SK-N-SH (cell line): ENCODE results near the gene APBB2. TPM values are rescaled to one million over a fixed set of nuclear protein-coding genes. Genes with fewer than 3 reads are reported as not detected.

Experiments used
- CTCF ChIA-PET: fragments of 300-600, 350-600 bp; formaldehyde crosslinking; extraction: SDS; loops from one replicate; lab custom pipeline; 2021; lab: Yijun Ruan, JAX
- POLR2A ChIA-PET: fragments of 350-600 bp; sonication (Branson Sonifier 250); formaldehyde crosslinking; extraction: SDS; loops from one replicate; lab custom pipeline; 2020; ENCODE audit warnings: antibody characterized with exemption, inconsistent platforms; lab: Yijun Ruan, JAX
- DNase-seq: peaks from one replicate; pipeline ENCODE4 v3.0.0; 2012
- H2AFZ ChIP-seq: fragments of 200-600 bp; sonication (generic); 2 replicates; pipeline ENCODE4 v1.8.1; 2016; ENCODE audit warnings: antibody characterized with exemption, mild to moderate bottlenecking, low read depth
- H3F3A ChIP-seq: fragments of 200-600 bp; sonication (generic); replicated peaks from 2 replicates; pipeline ENCODE3; 2016; ENCODE audit warnings: antibody characterized with exemption, mild to moderate bottlenecking; ENCODE audit not compliant: insufficient read depth
- H3K27ac ChIP-seq, 2 experiments: fragments of 200-500 bp in 1 of 2; fragments of 200-600 bp in 1 of 2; sonication (Bioruptor generic) in 1 of 2; sonication (generic), shearing (Covaris generic) in 1 of 2; 2 replicates each; pipeline versions ENCODE4 v1.5.1 to v1.6.1; 2014 to 2016; ENCODE audit warnings: low read depth in 2 of 2, inconsistent platforms in 1 of 2, low read length in 1 of 2, mild to moderate bottlenecking in 1 of 2, mixed read lengths in 1 of 2
- H3K27me3 ChIP-seq: fragments of 200-600 bp; sonication (generic), shearing (Covaris generic); 2 replicates; pipeline ENCODE4 v1.6.1; 2016; ENCODE audit warnings: mixed run types; ENCODE audit not compliant: insufficient read depth
- H3K36me3 ChIP-seq, 2 experiments: fragments of 200-500 bp in 1 of 2; fragments of 200-600 bp in 1 of 2; sonication (Bioruptor generic) in 1 of 2; sonication (generic) in 1 of 2; replicated peaks in 1 of 2; 2 replicates each; pipeline versions ENCODE3 to v1.5.1; 2014 to 2016; ENCODE audit warnings: low read length in 1 of 2, mild to moderate bottlenecking in 1 of 2; ENCODE audit not compliant: insufficient read depth in 2 of 2, control insufficient read depth in 1 of 2
- H3K4me1 ChIP-seq, 2 experiments: fragments of 200-500 bp in 1 of 2; fragments of 200-600 bp in 1 of 2; sonication (Bioruptor generic) in 1 of 2; sonication (generic), shearing (Covaris generic) in 1 of 2; 2 replicates each; pipeline versions ENCODE4 v1.5.1 to v1.6.1; 2014 to 2016; ENCODE audit warnings: low read depth in 1 of 2, low read length in 1 of 2, mixed run types in 1 of 2; ENCODE audit not compliant: insufficient read depth in 2 of 2, control insufficient read depth in 1 of 2
- H3K4me2 ChIP-seq: fragments of 200-600 bp; sonication (generic), shearing (Covaris generic); 2 replicates; pipeline ENCODE4 v1.6.1; 2017; ENCODE audit warnings: mixed run types
- H3K4me3 ChIP-seq, 2 experiments: fragments of 200-500 bp in 1 of 2; fragments of 200-600 bp in 1 of 2; sonication (Bioruptor generic) in 1 of 2; sonication (generic), shearing (Covaris generic) in 1 of 2; 2 replicates each; pipeline versions ENCODE4 v1.5.1 to v1.8.1; 2014 to 2016; ENCODE audit warnings: low read depth in 2 of 2, inconsistent platforms in 1 of 2, low read length in 1 of 2, mild to moderate bottlenecking in 1 of 2, mixed read lengths in 1 of 2, moderate library complexity in 1 of 2
- H3K79me2 ChIP-seq: fragments of 200-600 bp; sonication (generic); 2 replicates; pipeline ENCODE4 v1.8.1; 2017; ENCODE audit warnings: mild to moderate bottlenecking; ENCODE audit not compliant: insufficient read depth
- H3K9ac ChIP-seq: fragments of 200-600 bp; sonication (generic); 2 replicates; pipeline ENCODE4 v1.6.1; 2017; ENCODE audit warnings: mixed run types
- H3K9me2 ChIP-seq: fragments of 200-600 bp; sonication (generic); 2 replicates; pipeline ENCODE4 v1.6.1; 2017; ENCODE audit warnings: mixed run types
- H3K9me3 ChIP-seq: fragments of 200-600 bp; sonication (generic); 2 replicates; pipeline ENCODE4 v1.6.1; 2017; ENCODE audit warnings: mixed run types, mild to moderate bottlenecking, moderate library complexity
- H4K20me1 ChIP-seq: fragments of 200-600 bp; sonication (generic); 2 replicates; pipeline ENCODE4 v1.6.1; 2017; ENCODE audit warnings: mild to moderate bottlenecking, mixed run types; ENCODE audit not compliant: insufficient read depth
- EP300 ChIP-seq, 2 experiments: IDR thresholded peaks; 2 replicates each; pipeline versions ENCODE4 v1.4.0 to v1.6.1; 2012; ENCODE audit warnings: borderline replicate concordance in 1 of 2, low read depth in 1 of 2, low read length in 1 of 2
- FOXJ3 ChIP-seq: sonication (generic); formaldehyde crosslinking; IDR thresholded peaks from 2 replicates; pipeline ENCODE4 v1.5.1; 2020; ENCODE audit warnings: mild to moderate bottlenecking, missing genetic modification reagents
- MXI1 ChIP-seq: IDR thresholded peaks from 2 replicates; pipeline ENCODE4 v1.6.1; 2012; ENCODE audit warnings: mild to moderate bottlenecking, low read depth, low read length, improper control_type of control experiment
- NFIC ChIP-seq: IDR thresholded peaks from 2 replicates; pipeline ENCODE4 v1.4.0; 2012; ENCODE audit warnings: borderline replicate concordance
- RXRA ChIP-seq: IDR thresholded peaks from 2 replicates; pipeline ENCODE4 v1.4.0; 2012; ENCODE audit warnings: low read depth, mild to moderate bottlenecking, borderline replicate concordance
- SMC3 ChIP-seq: IDR thresholded peaks from 2 replicates; pipeline ENCODE4 v1.6.1; 2012; ENCODE audit warnings: low read depth, low read length, improper control_type of control experiment
- TAF1 ChIP-seq: IDR thresholded peaks from 2 replicates; pipeline ENCODE4 v1.6.1; 2012; ENCODE audit warnings: low read depth, mild to moderate bottlenecking, low read length, moderate library complexity, borderline replicate concordance
- TCF12 ChIP-seq: IDR thresholded peaks from 2 replicates; pipeline ENCODE4 v1.4.0; 2012
- USF2 ChIP-seq: fragments of 150-350 bp; IDR thresholded peaks from 2 replicates; pipeline ENCODE4 v1.6.1; 2017; ENCODE audit warnings: antibody characterized with exemption, low read length, low read depth, borderline replicate concordance
- WGBS: methylation state at CpG from one replicate; pipeline ENCODE4 v1.1.6; 2017; ENCODE audit warnings: low lambda C conversion rate; 5-methylcytosine and 5-hydroxymethylcytosine counted together
- polyA plus RNA-seq, 3 experiments: library from polyadenylated mRNA; depleted of rRNA; stranded (reverse); fragments of >200 nt; gene quantifications; 2 replicates each; pipeline ENCODE4 v1.2.3, GENCODE V29; 2012
- TF ChIP-seq, protein P1 (sequence below): IDR thresholded peaks from 2 replicates; pipeline ENCODE4; 2012
- TF ChIP-seq, protein P2 (sequence below): IDR thresholded peaks from 2 replicates; pipeline ENCODE4 v1.4.0; 2012; ENCODE audit warnings: low read depth, borderline replicate concordance

The APBB2 gene
- polyA plus RNA-seq, 1 of the 3 experiments (the other 2 are of a cell fraction) = 49.8 TPM

DNA sequence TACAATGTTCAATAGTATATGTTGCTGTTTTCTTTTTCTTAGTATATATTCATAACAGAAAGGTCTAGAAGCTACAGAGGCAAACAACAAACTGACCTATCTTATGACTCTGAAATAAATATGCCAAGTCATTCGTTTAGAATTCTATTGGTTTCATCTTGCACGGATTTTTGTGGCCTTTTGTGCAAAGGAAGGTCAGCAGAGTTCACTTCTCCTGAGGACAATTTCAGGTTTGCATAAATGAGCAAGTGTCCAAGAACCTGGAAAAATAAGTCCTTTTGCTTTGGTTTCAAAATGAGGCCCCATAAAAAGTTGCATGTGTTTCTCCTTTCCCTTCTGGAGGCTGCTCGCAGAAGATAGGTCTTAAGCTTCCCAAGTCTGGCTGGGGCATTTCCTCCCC is 156.9 kb downstream of the APBB2 start:
- whole genome bisulfite sequencing = 88% methylated on average over 3 of the region's 3 CpGs
- no peak overlapping the region for H3K4me3 ChIP-seq
- peaks cover 61% of the 10 kb centered on the region for H3K79me2 ChIP-seq
- ChIA-PET POLR2A (no interaction called here), CTCF (no interaction called here)
- no peaks in the 10 kb centered on the region for H3K9me2 ChIP-seq
- no peak overlapping the region for H3K9ac ChIP-seq
- H3K36me3 ChIP-seq = peaks cover 3 to 15% of the 10 kb centered on the region in 2 experiments
- no peak overlapping the region for H2AFZ ChIP-seq
- H3K27me3 ChIP-seq = no peaks in the 10 kb centered on the region
- H4K20me1 ChIP-seq = no peaks in the 10 kb centered on the region
- TF ChIP-seq TCF12 (no peak), SMC3 (no peak), EP300 (IDR thresholded peaks at IDR 0.05; ENCODE audit: borderline replicate concordance in 1 of 2, low read depth in 1 of 2, low read length in 1 of 2) (no peak)
- no peaks in the 10 kb centered on the region for H3K9me3 ChIP-seq
- peaks cover 6% of the 10 kb centered on the region for H3F3A ChIP-seq
- peaks cover 11 to 14% of the 10 kb centered on the region in 2 experiments; a peak in 3 of 4 replicates for H3K4me1 ChIP-seq
- H3K4me2 ChIP-seq = 0 out of 2 replicates have a peak overlapping the region, but pooled peaks have one; percentile 9
- H3K27ac ChIP-seq = peak overlapping the region in 1 of 2 experiments; percentile 24; a peak in 1 of 4 replicates
- no peak for DNase-seq

DNA sequence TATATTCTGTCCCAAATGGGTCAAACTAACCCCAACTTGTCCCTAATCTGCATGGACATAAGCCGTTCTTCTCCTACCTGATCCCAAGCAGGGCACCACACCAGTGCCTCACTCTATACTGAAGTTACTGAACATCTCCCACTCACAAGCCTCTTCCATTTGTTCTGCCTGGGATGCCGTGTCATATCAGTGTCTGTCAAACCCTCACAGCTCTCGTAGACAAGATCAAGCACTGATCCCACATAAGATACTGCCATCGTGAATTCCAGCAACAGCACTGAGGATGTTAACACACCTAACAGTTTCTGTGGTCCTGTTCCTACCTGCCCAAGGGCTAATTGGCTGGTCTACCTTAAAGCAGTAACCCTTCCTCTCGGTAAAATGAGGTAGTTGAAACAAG is 162.1 kb downstream of the APBB2 start:
- Histone ChIP-seq H3K4me2 (no peak overlapping the region), H3K36me3 (peaks cover 0 to 1% of the 10 kb centered on the region in 2 experiments), H3K4me3 (no peak overlapping the region), H3K79me2 (peaks cover 65% of the 10 kb centered on the region), H3K9ac (no peak overlapping the region), H3K27me3 (no peaks in the 10 kb centered on the region), H3K4me1 (no peaks in the 10 kb centered on the region), H4K20me1 (no peaks in the 10 kb centered on the region), H3K9me3 (no peaks in the 10 kb centered on the region), H3K9me2 (no peaks in the 10 kb centered on the region), H3K27ac (no peak overlapping the region), H2AFZ (no peak overlapping the region), H3F3A (no peaks in the 10 kb centered on the region)
- 95% methylated on average over 5 of the region's 5 CpGs for WGBS
- DNase-seq = no peak
- POLR2A ChIA-PET = no interaction called here
- CTCF ChIA-PET = no interaction called here
- TF ChIP-seq, protein P1, sequence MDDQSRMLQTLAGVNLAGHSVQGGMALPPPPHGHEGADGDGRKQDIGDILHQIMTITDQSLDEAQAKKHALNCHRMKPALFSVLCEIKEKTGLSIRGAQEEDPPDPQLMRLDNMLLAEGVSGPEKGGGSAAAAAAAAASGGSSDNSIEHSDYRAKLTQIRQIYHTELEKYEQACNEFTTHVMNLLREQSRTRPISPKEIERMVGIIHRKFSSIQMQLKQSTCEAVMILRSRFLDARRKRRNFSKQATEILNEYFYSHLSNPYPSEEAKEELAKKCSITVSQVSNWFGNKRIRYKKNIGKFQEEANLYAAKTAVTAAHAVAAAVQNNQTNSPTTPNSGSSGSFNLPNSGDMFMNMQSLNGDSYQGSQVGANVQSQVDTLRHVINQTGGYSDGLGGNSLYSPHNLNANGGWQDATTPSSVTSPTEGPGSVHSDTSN = no peak
- no peak for TF ChIP-seq SMC3
- no peak for TF ChIP-seq NFIC

DNA sequence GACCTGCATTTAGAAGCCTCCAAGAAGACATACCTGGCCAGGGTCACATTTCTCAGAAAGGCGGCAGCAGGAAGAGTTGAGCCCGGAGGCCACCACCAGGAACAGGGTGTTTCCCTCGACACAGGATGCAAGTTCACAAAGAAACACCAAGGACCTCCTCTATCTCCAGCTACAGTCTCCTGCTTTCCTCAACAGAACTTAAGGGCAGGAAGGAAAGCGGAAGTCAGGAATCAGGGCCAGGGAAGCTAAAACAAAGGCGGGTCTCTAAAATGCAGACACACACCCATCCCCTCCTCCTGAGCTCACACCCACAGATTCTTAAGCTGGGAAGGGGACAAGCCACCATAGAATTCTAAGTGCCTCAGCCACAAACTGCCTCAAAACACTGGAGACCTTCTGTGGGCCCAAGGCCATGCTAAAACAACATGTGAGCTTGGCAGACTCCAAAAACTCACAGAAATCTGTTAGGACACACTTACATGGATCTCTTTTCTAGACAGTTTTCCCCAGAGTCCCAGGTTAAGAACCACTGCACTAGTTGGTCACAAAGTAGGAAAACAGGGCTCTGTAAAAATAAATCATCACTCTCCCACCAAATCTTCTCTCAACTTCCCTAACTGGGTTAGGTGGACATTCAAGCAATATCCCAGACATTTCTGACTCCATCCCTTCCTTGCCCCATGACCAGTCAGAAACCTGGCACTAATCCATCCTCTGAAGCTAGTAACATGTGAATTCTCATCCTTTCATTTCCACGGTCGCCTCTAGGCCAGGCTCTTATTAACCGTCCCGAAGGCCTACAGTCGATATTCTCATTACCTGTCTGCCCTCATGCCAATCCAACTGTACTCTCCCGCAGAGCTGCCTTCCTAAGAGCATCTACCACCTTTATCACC is 163.2 kb downstream of the APBB2 start:
- Histone ChIP-seq H3K79me2 (peaks cover 68% of the 10 kb centered on the region), H3K9me3 (peaks cover 9% of the 10 kb centered on the region), H3K4me1 (no peaks in the 10 kb centered on the region), H3F3A (no peaks in the 10 kb centered on the region), H3K36me3 (peaks cover 0 to 6% of the 10 kb centered on the region in 2 experiments), H3K4me2 (no peak overlapping the region), H3K9me2 (no peaks in the 10 kb centered on the region), H3K9ac (no peak overlapping the region), H4K20me1 (no peaks in the 10 kb centered on the region), H3K27me3 (no peaks in the 10 kb centered on the region), H3K27ac (no peak overlapping the region), H3K4me3 (no peak overlapping the region), H2AFZ (no peak overlapping the region)
- TF ChIP-seq FOXJ3 (CRISPR knock-in tag) (no peak), MXI1 (no peak), USF2 (no peak), TAF1 (no peak), RXRA (no peak)
- TF ChIP-seq, protein P2, sequence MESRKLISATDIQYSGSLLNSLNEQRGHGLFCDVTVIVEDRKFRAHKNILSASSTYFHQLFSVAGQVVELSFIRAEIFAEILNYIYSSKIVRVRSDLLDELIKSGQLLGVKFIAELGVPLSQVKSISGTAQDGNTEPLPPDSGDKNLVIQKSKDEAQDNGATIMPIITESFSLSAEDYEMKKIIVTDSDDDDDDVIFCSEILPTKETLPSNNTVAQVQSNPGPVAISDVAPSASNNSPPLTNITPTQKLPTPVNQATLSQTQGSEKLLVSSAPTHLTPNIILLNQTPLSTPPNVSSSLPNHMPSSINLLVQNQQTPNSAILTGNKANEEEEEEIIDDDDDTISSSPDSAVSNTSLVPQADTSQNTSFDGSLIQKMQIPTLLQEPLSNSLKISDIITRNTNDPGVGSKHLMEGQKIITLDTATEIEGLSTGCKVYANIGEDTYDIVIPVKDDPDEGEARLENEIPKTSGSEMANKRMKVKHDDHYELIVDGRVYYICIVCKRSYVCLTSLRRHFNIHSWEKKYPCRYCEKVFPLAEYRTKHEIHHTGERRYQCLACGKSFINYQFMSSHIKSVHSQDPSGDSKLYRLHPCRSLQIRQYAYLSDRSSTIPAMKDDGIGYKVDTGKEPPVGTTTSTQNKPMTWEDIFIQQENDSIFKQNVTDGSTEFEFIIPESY = no peak
- CTCF ChIA-PET = no interaction called here
- DNase-seq = no peak
- POLR2A ChIA-PET = no interaction called here
- WGBS = 95% methylated on average over 11 of the region's 11 CpGs
